Peyer's patch (tissue), 4 donors: ENCODE data around the gene GALR3.

Experiments
- CTCF ChIP-seq, 6 experiments: fragments of 450-650 bp in 4 of 6; fragments of 200-600 bp in 2 of 6; sonication (generic) in 1 of 6; IDR thresholded peaks; one replicate each; pipeline ENCODE4 v1.5.1; 2017 to 2019; ENCODE audit warnings: antibody characterized with exemption in 6 of 6, mild to moderate bottlenecking in 3 of 6, moderate library complexity in 1 of 6
- POLR2A ChIP-seq, 2 donors: fragments of 450-650 bp; IDR thresholded peaks; one replicate each; pipeline ENCODE4 v1.5.1; 2017; ENCODE audit warnings: antibody characterized with exemption in 2 of 2, mild to moderate bottlenecking in 2 of 2, moderate library complexity in 2 of 2

DNA sequence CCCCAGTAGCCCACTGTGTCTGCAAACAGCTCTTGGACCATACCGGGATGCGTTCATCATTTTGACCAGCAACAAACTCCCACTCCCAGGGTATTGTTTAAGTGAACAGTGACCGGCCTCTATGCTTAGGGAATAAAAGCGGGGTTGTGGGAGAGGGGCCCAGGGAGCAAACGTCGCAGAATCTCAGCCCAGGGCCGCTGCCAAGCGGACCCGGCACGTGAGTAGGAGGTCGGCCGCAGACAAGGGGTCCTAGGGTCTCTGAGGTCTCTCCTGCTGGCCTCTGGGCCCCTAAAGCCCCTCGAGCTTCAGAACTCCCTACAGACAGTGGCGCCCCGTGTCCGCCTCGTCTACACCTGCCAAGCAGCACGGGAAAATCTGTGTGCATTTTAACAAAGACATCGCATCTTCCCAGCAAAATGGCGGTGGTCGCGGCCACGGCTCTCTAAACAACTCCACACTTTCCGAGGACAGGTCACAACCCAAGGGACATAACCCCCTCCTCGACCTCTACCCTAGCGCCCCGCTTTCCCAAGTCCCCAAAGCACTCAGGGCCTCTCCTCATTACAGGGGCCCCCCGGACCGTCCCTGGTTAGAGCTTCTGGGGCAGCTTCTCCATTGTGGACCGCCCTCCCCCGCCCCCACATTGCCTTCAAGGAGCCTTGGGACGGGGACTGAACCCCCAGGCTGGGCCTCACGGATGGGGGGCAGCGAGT is 19.4 kb upstream of the GALR3 start:
- no peak for TF ChIP-seq CTCF (IDR thresholded peaks at IDR 0.05)
- TF ChIP-seq POLR2A (IDR thresholded peaks at IDR 0.05) = no peak
